ENCODE measurements around the gene SBF2. TPM values are rescaled to one million over a fixed set of nuclear protein-coding genes. Genes with fewer than 3 reads are reported as not detected.

SBF2 gene
- total RNA-seq, 3 donors from 2014 or later: 74.8 to 91.9 (median 88.2) TPM

DNA sequence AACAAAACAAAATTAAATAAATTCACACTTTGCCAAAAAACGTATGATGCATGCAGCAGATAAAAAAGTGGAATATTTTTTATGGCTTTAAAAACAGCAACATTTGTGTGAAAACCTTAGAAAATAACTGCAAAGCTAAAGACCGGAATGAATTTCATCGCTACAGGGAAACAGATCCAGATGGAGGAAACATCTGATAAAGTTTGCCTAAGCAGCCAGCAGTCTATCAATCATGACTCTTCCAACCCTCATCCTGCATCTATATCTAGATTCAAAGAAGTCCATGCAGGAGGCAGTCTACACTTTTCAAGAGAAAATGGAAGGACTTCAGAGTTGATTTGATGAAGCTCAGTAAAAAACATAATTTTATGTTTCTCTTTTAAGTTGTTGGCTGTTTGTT, 503.3 kb downstream of the SBF2 start:
- intact Hi-C loops (cut with DNase I; ENCODE audit: low total_unique reads): no loop called here
- no peaks in the 10 kb centered on the region for H3K4me1 ChIP-seq
- no peaks in the 10 kb centered on the region for H3K27me3 ChIP-seq
- no peaks in the 10 kb centered on the region for H3K9me3 ChIP-seq
- no peak overlapping the region for H3K27ac ChIP-seq
- DNase-seq (ENCODE audit: low spot score in 2 of 2): no peak
- TF ChIP-seq, protein P1, sequence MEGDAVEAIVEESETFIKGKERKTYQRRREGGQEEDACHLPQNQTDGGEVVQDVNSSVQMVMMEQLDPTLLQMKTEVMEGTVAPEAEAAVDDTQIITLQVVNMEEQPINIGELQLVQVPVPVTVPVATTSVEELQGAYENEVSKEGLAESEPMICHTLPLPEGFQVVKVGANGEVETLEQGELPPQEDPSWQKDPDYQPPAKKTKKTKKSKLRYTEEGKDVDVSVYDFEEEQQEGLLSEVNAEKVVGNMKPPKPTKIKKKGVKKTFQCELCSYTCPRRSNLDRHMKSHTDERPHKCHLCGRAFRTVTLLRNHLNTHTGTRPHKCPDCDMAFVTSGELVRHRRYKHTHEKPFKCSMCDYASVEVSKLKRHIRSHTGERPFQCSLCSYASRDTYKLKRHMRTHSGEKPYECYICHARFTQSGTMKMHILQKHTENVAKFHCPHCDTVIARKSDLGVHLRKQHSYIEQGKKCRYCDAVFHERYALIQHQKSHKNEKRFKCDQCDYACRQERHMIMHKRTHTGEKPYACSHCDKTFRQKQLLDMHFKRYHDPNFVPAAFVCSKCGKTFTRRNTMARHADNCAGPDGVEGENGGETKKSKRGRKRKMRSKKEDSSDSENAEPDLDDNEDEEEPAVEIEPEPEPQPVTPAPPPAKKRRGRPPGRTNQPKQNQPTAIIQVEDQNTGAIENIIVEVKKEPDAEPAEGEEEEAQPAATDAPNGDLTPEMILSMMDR (IDR thresholded peaks at IDR 0.05): no peak
- no peak for TF ChIP-seq POLR2A (IDR thresholded peaks at IDR 0.05)
- no peak for TF ChIP-seq POLR2AphosphoS5 (IDR thresholded peaks at IDR 0.05)
- H3K4me3 ChIP-seq: no peak overlapping the region
- no peaks in the 10 kb centered on the region for H3K36me3 ChIP-seq

DNA sequence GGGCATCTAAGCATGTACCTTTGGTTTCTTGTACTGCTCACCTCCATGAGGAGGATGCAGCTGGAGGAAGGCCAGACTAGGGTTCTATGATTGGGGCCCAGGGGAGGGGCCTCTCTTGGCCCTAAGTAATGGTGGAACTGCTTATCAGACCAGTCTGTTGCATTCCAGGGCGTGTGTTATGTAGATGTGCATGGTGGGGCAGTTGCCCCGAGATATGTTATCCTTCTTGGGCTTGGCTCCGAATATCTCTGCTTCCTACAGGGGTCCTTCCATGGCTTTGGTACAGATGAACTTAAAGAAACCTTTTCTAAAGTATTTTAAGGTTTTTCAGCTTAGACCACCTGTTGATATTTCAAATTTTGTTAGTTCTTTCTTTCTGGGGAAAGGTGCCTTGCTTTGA, 504.1 kb downstream of the SBF2 start:
- Histone ChIP-seq H3K4me1 (no peaks in the 10 kb centered on the region), H3K27ac (no peak overlapping the region), H3K27me3 (no peaks in the 10 kb centered on the region), H3K36me3 (no peaks in the 10 kb centered on the region), H3K4me3 (no peak overlapping the region), H3K9me3 (no peaks in the 10 kb centered on the region)
- DNase-seq (ENCODE audit: low spot score in 2 of 2): no peak
- intact Hi-C loops (cut with DNase I; ENCODE audit: low total_unique reads): no loop called here
- TF ChIP-seq, protein P1 (IDR thresholded peaks at IDR 0.05): no peak
- TF ChIP-seq POLR2AphosphoS5 (IDR thresholded peaks at IDR 0.05): no peak
- no peak for TF ChIP-seq POLR2A (IDR thresholded peaks at IDR 0.05)

DNA sequence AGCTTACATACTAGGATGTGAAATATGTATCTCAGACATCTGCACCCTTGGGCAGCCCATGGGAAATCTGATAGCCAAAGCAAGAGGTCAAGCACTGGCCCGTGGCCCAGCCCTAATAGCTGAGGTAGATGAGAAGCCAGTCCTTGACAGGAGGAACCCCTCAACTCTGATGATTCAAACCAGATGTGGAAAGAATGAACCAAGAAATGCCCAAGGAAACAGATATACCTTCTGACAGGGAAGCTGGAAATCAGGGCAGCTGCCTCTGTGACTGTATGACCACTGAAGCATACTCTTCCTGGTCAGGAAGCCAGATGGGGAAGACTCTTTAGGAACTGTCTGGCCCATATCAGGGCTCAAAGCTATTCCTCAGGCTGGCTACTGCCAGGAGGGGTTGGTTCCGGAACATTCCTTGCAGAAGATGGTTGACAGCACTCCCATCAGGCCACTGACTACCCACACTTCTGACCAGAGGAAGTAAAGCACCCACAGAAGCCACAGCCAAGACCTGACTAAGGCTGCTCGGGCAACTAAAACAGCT, 506.0 kb downstream of the SBF2 start:
- Histone ChIP-seq H3K27me3 (no peaks in the 10 kb centered on the region), H3K4me1 (no peaks in the 10 kb centered on the region), H3K4me3 (no peak overlapping the region), H3K36me3 (no peaks in the 10 kb centered on the region), H3K27ac (peak overlapping the region in 1 of 2 donors; percentile 69), H3K9me3 (no peaks in the 10 kb centered on the region)
- TF ChIP-seq, protein P1 (IDR thresholded peaks at IDR 0.05): no peak
- TF ChIP-seq POLR2A (IDR thresholded peaks at IDR 0.05) (no peak), POLR2AphosphoS5 (IDR thresholded peaks at IDR 0.05) (no peak)
- DNase-seq (ENCODE audit: low spot score in 2 of 2): no peak
- intact Hi-C loops (cut with DNase I; ENCODE audit: low total_unique reads): no loop called here

DNA sequence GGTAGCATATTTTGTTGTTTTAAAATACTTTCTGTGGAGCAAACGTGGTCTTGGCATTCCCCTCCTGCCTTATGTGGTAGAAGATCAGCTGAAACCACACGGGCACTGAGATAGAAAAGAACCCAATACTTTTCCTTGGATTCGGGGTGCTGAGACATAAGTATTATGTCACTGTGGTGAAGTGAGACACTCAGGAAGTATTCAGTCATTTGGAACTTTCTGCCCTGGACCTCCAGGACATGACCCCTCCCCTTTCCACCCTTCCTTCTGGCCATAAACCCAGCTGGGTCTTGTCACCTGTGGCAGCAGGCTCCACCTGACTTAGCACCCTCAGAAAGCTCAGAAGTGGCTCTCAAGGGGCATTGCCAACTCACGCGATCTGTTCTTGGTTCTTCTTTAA, 506.8 kb downstream of the SBF2 start:
- Histone ChIP-seq H3K27me3 (no peaks in the 10 kb centered on the region), H3K4me1 (no peaks in the 10 kb centered on the region), H3K4me3 (no peak overlapping the region), H3K27ac (peak overlapping the region in 1 of 2 donors; percentile 69), H3K9me3 (no peaks in the 10 kb centered on the region), H3K36me3 (no peaks in the 10 kb centered on the region)
- intact Hi-C loops (cut with DNase I; ENCODE audit: low total_unique reads): no loop called here
- TF ChIP-seq POLR2A (IDR thresholded peaks at IDR 0.05) (no peak), POLR2AphosphoS5 (IDR thresholded peaks at IDR 0.05) (no peak)
- TF ChIP-seq, protein P1 (IDR thresholded peaks at IDR 0.05): no peak
- no peak for DNase-seq (ENCODE audit: low spot score in 2 of 2)

DNA sequence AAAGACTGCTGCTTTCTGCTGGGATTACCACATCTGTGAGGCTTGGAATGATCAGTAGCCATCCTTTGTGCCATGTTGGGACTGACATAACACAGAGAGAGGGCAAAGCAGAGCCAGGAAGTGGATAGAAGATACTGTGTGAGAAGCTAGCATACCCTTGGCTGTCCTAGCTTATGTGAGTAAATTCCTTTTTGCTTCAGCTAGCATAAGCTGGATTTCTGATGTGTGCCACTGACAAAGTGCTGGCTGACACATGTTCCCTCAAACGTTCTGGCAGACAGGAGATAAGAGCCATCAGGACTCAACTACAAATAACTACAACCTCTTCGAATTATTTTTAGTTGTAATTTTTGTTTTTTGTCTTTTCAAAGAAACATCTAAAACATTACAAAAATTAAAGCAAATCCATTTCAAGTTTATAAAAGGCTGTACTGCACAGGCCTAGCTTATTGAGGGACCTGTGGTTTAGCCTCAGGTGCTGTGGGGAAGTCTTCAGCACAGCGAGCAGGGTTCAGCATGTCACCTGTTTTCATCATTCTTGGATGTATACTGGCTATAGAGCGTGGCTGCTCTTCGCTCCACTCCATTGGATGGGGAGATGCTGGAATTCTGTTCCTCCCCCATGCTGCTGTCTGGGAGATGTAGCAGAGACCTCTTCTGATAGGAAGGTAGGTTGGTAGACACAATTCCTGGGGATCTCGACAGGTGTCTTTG, 509.3 kb downstream of the SBF2 start:
- Histone ChIP-seq H3K36me3 (no peaks in the 10 kb centered on the region), H3K9me3 (no peaks in the 10 kb centered on the region), H3K4me1 (no peaks in the 10 kb centered on the region), H3K4me3 (no peak overlapping the region), H3K27me3 (no peaks in the 10 kb centered on the region), H3K27ac (peak overlapping the region in 1 of 2 donors; percentile 38)
- no peak for DNase-seq (ENCODE audit: low spot score in 2 of 2)
- intact Hi-C loops (cut with DNase I; ENCODE audit: low total_unique reads): no loop called here
- TF ChIP-seq, protein P1 (IDR thresholded peaks at IDR 0.05): no peak
- no peak for TF ChIP-seq POLR2AphosphoS5 (IDR thresholded peaks at IDR 0.05)
- no peak for TF ChIP-seq POLR2A (IDR thresholded peaks at IDR 0.05)
